Activated T-helper 1 cell treated with Interleukin-2 at 50 U/mL for 16 hours (primary cell): ENCODE data around the gene EVL.

Experiments used
- DNase-seq: peaks from one replicate; pipeline ENCODE4 v3.0.0-alpha.2; 2020; ENCODE audit warnings: low read depth

The EVL gene

DNA sequence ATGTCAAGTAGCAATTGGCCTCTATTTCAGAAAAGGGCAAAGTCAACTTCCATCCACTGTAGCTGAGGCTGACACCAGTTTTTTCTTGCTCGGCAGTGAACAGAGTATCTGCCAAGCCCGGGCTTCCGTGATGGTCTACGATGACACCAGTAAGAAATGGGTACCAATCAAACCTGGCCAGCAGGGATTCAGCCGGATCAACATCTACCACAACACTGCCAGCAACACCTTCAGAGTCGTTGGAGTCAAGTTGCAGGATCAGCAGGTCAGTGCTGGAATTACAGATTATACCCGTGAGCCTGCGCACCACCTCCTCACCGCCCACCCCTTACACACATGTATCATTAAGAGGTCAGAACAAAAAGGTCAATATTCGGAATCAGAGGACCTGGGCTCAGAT is 19.4 kb downstream of the EVL start:
- DNase-seq = no peak

DNA sequence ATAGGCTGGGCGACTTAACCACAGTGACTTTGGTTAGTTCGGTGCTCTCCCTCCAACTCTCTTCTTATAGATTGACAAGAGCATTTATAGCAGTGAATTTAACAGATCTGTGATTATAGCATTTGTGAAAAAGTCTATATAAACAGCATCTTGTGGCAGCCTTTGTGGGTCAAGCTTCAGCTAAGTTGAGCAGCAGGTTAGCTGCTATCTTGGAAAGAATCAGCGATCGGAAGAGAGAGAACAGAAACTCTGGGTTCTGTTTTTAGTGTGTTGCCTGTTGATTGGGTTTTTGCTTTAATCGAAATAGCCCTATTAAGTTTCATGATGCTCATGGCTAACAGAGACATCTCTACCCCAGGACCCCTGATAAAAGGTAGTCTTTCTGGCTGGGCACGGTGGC is 20.2 kb downstream of the EVL start:
- no peak for DNase-seq

DNA sequence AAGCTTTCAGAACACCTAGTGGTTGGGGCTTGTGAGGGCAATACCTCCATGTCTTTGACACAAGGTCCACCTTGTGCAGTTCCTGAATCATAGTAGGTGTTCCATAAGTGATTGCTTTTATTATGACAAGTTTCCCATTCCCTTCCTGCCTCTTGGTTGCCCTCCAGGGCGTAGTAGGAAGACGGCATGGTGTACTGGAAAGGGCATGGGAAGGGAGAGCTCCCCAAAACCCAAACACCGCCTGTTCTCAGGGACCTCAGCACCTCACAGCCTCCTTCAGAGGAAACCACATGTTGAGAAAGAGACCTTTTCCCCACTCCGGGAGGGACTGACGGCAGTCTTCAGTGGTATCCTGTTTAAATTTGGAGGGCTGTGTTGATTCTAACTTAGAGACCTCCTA is 21.1 kb downstream of the EVL start:
- DNase-seq = no peak

DNA sequence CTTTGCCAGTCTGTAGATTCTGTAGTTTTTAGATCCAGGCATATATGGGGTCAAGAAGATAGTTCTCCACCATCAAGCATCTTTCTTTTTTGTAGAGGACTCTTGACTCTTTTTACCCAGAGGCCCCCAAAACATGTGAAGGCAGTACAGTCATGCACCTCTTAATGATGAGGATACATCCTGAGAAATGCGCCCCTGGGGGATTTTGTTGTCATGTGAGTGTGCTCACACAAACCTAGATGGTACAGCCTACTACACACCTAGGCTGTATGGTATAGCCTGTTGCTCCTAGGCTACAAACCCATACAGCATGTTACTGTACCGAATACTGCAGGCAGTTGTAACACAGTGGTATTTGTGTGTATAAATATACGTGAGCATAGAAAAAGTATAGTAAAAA is 23.0 kb downstream of the EVL start:
- DNase-seq = no peak

DNA sequence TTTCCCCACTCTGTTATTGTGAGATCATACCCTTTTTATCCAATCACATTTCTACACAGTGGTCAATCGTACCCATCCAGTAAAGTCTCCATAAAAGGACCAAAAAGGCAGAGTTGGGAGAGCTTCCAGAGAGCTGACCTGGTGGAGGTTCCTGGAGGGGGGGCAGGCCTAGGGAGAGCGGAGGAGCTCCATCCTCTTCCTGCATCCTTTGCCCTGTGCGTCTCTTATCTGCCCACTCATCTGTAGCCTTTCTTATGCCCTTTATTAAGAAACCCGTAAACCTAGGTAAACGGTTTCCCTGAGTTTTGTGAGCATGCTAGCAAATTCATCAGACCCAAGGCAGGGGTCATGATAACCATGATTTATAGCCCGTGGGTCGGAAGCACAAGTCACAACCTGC is 26.2 kb downstream of the EVL start:
- DNase-seq = no peak

DNA sequence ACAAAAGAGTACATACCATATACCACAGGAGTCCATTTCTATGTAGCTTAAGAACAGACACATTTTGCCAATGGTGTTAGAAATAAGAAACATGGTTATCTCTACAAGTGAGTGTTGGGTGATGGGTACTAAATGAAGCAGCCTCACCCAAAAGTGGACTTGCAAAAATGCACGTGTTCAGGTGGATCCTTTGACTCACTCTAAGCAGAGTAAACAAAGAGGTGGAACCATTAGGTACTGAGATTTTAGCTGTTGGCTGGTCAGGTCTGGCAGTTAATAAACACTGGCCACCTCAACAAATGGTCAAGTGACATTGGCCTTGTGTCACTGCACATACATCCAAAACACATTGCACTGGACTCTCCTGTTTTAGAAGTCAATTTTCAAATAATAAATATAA is 27.6 kb downstream of the EVL start:
- no peak for DNase-seq

DNA sequence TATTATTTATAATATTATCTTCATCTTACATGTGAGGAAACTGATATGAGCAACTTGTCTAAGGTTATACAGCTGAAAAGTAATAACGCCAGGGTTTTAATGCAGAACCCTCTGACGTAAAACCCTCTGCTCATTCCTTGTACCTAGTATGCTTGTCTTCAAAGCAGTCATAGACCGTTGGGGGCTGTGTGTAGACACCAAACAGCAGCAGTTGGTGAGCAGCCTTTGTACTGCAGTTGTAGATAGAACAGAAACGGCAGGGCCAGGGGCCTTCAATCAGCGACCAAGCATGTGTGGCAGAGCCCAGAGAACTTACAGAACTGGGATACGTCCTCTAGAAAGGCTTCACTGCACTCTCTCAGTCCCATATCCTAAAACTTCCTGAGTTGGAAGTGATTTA is 28.1 kb downstream of the EVL start:
- no peak for DNase-seq

DNA sequence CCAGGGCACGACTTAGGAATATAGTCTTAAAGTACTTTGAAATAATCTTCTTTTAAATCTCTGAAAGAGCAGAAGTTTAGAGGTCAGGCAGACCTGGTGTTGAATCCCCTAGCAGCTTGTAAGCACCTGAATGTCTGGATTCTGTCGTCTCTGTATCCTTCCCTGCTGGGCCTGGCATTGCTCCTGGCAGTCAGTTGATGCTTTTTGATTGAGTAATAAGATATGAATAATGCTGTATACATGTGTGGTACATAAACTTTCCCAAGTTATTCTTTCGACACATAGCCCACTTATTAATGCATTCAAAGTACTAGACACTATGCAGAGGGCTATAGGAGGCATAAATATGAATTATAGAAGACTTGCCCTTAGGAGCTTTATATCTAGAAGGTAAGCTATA is 31.4 kb downstream of the EVL start:
- no peak for DNase-seq

DNA sequence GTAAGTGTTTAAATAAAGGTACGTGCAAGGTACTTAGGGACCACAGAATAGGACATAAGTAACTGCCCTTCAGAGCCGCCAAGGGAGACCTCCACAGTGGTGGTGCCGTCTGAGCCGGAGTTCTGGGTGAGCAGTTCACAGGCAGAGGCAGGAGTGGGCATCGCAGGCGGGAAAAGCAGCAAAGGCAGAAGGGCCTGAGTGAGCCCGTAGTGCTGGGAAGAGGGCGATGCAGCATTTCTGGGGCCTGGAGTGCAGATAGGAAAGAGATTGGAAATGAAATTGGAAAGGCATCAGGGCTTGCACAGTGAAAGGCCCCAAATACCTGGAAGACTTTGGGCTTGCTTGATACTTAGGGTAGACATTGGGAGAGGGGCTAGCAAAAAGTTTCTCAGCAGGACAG is 32.9 kb downstream of the EVL start:
- no peak for DNase-seq

DNA sequence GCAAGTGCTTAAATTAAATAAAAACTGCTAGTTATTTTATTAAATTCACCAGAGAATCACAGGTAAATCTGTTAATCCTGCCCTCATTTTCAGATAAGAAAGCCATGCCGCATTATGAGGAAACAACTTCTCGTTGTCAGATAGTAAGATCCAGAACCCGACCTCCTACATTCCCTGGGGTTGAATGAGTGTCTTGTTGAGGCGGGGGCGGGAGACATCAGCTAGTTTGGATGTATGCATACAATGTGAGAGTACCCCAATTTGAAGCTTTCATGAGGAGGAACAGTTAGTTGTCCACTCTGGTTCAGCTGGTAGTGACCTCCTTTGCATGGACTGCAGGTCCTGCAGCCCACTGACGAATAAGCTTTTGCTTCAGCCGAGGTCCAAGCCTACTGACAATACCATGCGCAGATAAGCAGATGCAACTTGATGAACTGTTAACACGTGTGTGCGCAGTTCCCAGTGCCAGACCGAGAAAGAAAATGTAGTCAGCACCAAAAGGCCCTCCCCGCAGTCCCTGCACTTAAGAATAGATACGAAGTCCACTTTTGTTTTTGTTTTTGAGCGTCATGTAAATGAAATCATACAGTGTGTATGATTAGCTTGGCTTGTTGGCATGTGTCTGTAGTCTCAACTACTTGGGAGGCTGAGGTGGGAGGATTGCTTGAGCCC is 34.9 kb downstream of the EVL start:
- no peak for DNase-seq

DNA sequence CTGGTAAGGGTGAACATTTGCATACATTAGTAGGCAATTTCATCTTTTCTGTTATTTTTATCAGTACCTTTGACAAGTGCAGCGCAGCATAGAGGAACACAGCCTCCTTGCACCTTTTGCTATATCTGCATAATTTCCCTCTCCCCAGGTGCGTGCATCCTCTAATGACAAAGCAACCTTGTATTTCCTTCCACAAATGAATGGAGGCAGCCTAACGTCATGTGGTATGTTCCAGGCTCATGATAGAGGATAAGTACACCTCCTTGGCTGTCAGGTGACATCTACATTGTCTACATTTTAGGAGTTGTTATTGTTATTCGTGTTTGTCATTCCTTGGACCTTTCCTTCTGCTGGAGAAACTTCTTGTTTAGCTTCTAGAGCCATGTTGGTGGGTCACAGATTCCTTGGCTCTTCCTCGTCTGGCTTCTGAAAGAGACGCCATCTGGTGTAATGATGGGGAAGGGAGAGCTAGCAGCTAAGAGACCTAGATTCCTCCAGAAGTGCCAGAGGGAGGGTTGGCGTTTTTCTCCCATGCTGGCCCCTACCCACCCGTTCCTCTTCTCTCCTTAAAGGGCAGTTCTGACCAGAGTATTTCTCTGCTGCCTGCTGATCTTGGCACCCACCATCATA is 37.0 kb downstream of the EVL start:
- DNase-seq = no peak

DNA sequence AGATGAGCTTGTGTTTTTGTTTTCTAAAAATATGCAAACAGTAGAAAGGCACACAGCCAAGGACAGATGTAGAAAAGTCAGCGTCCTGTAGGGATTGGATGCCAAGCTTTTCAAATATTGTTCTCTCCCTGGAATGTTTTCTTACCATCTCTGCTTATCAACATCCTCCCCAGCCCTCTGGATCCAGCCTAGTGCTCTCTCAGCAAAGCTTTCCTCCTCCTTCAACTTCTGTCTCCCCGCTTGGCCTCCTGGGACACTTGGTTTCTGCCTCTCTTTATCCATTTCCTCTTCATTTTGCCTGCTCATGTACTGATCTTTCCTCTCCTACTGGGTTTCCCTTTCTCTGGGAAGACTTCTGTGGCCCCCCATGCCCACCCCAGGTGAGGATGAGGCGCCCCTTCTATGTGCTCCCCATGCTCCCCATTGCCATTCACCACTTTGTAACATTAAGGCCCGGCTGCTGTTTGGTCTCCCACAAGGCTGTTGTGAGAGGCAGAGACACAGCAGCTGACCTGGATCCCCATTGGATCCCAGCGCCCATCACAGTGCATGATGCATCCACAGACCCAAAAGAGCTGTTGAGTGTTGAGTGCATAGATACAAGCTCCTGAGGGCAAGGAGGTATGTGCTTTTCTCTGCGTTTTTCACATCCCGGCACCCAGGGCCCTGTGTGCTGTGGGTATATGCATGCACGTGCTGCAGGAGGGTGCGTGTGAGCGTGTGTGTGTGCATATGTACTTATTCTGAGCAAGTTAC is 38.2 kb downstream of the EVL start:
- DNase-seq = no peak

DNA sequence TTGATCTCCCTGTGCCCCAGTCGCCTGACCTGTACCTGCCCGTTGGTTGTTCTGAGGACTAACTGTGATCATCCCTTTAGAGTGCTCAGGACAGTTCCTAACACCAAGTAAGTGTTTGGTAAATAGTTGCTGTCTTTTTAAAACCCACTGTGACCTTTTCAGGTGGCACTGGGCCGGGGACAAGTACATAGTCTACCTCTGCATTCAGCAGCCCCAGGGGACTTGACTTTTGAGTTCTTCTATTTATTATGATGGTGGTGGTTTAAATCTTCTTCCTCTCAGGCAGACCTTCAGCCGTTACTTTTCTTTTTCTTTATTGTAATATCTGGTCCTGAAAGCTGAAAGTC is 38.8 kb downstream of the EVL start:
- DNase-seq = no peak

DNA sequence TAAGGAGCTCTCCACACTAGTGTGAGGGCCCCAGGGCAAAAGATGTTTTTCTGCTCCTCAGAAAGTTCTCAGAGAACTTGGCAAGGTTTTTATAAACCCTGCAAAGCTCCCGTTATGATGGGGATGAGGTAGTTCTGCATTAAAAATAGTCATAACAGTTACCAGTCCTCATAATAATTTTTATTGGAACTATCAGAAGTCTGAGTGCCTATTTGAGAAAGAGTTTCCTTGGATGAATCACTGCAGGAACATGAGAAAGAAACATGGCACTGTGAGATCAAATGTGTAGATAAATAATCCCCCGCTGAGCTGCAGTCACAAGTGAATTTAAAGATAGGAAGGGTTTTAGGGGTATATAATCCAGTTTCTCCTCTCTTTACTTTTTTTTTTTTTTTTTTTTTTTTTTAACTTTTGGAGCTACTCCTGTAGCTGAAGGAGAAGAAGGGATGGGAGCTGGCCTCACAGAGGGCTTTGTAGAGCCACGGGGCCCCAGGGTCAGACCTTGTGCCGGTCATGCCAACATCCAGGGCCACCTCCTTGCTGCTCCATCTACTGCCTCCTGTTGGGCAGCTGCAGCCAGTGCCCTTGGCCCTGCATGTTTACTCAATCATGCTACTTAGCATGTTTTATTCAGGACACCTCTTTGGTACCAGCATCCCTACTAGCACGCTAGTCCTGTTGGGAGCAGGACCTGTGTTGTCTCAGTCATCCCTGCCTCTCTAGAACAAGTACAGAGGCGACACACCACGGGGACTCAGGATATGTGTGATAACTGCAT is 39.5 kb downstream of the EVL start:
- no peak for DNase-seq

DNA sequence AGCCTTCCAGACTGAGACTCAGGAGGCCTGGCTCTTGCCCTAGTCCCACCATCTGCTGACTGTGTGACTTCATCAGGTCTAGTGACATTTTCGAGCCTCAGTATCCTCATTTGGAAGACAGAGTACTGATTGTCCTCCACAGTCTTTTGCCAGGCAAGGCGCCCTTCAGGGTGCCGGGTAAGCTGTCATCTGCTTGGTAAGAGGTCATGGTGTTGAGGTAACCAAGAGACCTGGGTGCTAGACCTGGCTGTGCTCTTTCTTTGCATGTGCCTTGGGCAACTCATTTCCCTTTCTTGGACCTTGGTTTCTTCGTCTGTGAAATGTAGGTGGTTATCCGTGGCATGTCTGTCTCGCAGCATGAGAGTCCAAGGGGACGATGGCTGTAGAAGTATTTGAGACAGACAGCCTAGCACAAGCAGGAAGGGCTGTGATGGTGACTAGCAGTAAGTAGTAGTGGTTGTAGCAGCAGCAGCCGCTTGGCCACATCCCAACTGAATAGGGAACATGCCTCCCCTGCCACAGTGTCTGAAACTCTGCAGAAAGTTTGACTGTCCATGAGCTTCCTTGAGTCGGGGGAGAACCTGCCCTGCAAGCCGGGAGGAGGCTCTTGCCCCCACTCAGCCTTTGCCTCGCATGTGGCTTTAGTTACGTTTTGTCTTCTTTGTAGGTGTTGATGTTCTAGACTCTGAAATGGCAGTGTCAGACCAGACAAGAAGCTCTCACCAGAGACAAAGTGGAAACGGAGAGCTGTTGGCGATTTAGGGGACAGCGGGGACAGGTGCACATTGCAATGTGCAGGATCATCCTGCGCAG is 40.3 kb downstream of the EVL start:
- no peak for DNase-seq

DNA sequence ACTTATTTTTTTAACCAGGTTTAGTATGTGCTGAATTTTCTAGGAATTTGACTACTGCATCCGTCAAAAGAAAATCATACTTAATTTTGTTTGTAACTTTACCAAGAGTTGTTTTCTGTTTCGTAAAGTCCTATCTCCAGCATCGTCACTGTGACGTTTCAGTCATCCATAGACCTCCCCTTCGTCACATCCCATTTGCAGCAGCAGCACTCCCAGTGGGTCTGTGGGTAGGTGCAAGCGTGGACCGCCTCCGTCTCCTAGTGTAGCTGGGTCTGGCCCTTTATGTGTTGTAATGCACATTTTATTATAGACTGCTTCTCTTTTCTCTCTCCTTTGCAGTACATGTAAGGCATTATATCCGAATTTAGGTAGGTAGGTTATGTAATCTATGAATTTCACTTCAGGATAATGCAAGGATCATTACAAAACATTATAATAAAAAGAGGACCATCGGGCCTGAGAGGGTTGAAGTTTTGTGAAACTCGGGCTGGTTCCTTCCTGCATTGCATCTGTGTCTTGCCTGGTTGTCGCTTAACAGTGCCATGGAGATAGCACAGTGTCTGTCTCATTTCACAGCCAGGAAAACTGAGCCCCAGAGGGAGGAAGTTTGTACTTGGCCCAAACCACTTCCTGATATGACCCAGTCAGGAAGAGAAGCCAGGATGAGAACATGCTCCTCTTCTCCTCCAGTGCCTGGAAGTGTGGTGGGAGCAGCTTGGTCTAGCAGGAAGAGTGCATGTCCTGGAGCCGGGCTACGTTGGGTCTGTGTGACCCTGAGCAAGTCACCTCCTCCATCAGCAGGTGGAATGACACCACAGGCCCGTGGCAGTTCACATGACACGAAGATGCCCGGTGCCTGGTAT is 41.3 kb downstream of the EVL start:
- DNase-seq = peak; percentile 34

DNA sequence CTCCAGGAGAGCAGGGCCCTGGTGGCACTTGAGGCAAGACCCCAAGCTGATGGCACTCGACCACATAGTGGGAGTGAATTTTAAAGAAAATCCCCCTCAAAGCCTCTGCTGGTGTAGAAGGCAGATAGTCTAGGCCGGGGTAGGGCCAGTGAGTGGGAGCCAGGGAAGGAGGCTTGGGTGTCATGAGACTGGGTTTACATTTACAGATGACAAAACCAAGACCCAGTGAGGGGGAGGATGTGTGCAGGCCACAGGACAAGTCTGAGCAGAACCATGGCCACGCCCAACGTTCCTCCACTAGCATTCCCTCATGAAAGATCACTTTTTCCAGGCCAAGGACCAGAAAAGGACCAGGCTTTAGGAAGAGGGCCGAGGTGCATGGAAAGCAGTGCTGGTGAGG is 42.0 kb downstream of the EVL start:
- DNase-seq = no peak

DNA sequence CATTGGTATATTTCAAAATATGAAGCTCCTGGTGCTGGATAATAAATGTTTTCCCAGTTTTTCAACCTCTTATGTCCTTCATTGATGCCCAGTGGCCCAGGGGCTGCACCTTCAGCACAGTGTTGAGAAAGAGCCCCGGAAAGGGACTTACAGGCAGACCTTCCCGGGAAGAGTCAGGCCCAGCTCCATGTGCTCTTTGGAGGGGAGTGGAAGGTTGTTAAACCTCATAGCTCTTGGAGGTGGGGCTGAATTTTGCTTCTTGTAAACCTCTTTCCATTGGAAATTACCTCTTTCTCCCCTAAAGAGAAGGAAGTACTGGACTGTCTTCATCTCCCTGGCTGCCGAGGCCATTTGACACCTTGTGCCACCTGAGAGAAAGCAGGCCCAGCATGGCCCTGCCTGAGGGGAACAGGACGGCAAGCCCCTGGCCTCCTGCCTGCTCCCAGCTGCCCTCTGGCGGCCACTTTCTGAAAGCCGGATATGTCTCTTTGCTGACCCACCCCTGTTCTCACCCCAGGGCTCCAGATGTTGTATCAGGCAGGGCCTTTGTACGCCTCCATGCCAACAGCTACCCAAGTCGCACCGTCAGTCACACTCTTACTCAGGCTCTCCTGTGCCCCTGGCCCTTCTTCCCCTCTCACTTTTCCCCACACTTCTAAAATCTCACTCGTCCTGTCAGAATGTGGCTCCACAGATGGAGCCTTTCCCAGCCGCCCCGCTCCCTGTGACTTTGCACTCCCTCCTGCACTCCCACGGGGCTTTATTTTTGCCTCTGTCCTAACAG is 43.0 kb downstream of the EVL start:
- DNase-seq = peak; percentile 77

DNA sequence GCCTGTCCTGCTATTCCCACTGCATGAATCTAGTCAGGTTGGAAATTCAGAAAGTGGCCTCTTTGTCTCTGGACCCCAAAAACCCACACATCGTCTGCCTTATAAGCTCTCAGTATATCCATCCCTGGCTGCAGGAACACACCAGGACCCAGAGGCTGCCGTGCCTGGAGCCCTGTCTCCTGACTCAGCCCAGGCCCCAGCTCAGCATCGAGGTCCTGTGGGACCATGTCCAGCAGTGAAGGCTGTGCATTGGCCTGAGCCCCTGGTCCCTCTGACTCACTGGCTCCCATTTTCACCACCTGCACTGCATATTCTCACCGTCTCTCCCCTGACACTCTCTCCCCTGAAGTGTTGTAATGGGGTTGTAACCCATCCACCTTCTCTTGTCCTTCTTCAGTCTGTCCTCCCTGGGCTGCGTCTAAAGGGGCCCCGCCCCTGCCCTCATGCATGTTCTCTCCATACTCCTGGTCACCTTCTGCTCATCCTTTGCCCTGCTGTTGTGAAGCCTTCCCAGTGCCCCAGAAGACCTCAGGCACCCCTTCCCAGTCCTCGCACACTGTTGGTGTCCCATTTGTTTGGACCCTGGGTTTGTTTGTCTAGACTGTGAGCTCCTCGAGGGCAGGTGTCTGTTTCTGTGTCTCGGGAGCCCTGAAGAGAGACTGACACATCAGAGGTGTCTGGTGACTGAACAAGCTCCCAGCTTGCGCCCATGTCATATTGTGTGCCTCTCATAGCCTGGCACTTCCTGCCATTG is 43.8 kb downstream of the EVL start:
- no peak for DNase-seq

DNA sequence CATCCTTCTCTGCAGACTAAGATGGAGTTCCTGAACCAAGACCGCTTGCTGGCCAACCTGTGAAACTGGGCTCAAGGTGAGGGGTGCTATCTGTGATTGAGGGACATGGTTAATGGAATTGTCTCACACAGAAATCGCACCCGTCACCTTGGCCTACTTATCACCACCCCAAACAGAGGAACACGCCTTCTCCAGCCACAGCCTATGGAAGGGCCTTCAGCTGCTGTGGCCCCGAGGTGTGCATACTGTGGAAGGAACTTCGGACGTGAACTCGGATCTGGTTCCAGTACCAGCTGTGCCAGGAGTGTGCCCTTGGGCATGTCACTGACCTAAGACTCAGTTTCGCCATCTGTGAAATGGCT is 44.4 kb downstream of the EVL start:
- no peak for DNase-seq
